Measurements from ENCODE around the gene SLC46A2. TPM values are rescaled to one million over a fixed set of nuclear protein-coding genes. Genes with fewer than 3 reads are reported as not detected.

Gene SLC46A2
- total and polyA plus RNA-seq, 2 of the 13 experiments (the other 11 are each of a cell fraction or from before 2014, with no cell fraction given) = not detected

DNA sequence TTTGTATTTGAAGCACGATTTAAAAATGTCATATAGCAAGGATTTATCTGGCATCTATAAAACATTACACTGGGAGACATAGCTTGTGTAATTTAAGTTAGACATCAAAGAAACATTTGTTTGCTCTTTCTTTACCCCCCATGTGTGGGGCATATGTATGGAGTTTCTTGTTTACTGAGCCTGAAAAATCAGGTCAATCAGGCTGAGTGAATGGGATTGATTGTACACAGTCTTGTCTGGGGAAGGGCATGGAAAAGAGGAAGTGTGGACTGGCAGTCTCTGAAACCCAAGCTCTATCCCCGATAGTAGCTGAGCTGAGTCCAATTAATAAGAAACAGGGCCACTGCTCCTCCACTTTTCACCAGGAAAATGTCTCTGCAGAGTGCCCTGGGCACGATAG lies 49.4 kb downstream of the SLC46A2 start (continued):
- TF ChIP-seq, protein P1, sequence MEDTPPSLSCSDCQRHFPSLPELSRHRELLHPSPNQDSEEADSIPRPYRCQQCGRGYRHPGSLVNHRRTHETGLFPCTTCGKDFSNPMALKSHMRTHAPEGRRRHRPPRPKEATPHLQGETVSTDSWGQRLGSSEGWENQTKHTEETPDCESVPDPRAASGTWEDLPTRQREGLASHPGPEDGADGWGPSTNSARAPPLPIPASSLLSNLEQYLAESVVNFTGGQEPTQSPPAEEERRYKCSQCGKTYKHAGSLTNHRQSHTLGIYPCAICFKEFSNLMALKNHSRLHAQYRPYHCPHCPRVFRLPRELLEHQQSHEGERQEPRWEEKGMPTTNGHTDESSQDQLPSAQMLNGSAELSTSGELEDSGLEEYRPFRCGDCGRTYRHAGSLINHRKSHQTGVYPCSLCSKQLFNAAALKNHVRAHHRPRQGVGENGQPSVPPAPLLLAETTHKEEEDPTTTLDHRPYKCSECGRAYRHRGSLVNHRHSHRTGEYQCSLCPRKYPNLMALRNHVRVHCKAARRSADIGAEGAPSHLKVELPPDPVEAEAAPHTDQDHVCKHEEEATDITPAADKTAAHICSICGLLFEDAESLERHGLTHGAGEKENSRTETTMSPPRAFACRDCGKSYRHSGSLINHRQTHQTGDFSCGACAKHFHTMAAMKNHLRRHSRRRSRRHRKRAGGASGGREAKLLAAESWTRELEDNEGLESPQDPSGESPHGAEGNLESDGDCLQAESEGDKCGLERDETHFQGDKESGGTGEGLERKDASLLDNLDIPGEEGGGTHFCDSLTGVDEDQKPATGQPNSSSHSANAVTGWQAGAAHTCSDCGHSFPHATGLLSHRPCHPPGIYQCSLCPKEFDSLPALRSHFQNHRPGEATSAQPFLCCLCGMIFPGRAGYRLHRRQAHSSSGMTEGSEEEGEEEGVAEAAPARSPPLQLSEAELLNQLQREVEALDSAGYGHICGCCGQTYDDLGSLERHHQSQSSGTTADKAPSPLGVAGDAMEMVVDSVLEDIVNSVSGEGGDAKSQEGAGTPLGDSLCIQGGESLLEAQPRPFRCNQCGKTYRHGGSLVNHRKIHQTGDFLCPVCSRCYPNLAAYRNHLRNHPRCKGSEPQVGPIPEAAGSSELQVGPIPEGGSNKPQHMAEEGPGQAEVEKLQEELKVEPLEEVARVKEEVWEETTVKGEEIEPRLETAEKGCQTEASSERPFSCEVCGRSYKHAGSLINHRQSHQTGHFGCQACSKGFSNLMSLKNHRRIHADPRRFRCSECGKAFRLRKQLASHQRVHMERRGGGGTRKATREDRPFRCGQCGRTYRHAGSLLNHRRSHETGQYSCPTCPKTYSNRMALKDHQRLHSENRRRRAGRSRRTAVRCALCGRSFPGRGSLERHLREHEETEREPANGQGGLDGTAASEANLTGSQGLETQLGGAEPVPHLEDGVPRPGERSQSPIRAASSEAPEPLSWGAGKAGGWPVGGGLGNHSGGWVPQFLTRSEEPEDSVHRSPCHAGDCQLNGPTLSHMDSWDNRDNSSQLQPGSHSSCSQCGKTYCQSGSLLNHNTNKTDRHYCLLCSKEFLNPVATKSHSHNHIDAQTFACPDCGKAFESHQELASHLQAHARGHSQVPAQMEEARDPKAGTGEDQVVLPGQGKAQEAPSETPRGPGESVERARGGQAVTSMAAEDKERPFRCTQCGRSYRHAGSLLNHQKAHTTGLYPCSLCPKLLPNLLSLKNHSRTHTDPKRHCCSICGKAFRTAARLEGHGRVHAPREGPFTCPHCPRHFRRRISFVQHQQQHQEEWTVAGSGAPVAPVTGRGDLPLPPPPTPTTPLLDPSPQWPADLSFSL (CRISPR knock-in tag; IDR thresholded peaks at IDR 0.05) = no peak
- TF ChIP-seq, protein P2, sequence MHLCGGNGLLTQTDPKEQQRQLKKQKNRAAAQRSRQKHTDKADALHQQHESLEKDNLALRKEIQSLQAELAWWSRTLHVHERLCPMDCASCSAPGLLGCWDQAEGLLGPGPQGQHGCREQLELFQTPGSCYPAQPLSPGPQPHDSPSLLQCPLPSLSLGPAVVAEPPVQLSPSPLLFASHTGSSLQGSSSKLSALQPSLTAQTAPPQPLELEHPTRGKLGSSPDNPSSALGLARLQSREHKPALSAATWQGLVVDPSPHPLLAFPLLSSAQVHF (CRISPR knock-in tag; IDR thresholded peaks at IDR 0.05) = no peak
- TF ChIP-seq CENPT (CRISPR knock-in tag; IDR thresholded peaks at IDR 0.05; ENCODE audit: low read depth) (no peak), MYC (CRISPR knock-in tag; IDR thresholded peaks at IDR 0.05; ENCODE audit: borderline replicate concordance) (no peak), TBX2 (CRISPR knock-in tag; IDR thresholded peaks at IDR 0.05; ENCODE audit: borderline replicate concordance) (no peak), ZNF614 (CRISPR knock-in tag; IDR thresholded peaks at IDR 0.05; ENCODE audit: borderline replicate concordance) (no peak), ZNF367 (CRISPR knock-in tag; IDR thresholded peaks at IDR 0.05; ENCODE audit: borderline replicate concordance) (no peak), ZSCAN20 (CRISPR knock-in tag; IDR thresholded peaks at IDR 0.05; ENCODE audit: borderline replicate concordance) (no peak), HHEX (CRISPR knock-in tag; IDR thresholded peaks at IDR 0.05) (peak; percentile 85), NCOA1 (CRISPR knock-in tag; IDR thresholded peaks at IDR 0.05) (no peak), ZNF337 (CRISPR knock-in tag; IDR thresholded peaks at IDR 0.05; ENCODE audit: borderline replicate concordance, low read depth) (no peak)
- TF ChIP-seq, protein P3, sequence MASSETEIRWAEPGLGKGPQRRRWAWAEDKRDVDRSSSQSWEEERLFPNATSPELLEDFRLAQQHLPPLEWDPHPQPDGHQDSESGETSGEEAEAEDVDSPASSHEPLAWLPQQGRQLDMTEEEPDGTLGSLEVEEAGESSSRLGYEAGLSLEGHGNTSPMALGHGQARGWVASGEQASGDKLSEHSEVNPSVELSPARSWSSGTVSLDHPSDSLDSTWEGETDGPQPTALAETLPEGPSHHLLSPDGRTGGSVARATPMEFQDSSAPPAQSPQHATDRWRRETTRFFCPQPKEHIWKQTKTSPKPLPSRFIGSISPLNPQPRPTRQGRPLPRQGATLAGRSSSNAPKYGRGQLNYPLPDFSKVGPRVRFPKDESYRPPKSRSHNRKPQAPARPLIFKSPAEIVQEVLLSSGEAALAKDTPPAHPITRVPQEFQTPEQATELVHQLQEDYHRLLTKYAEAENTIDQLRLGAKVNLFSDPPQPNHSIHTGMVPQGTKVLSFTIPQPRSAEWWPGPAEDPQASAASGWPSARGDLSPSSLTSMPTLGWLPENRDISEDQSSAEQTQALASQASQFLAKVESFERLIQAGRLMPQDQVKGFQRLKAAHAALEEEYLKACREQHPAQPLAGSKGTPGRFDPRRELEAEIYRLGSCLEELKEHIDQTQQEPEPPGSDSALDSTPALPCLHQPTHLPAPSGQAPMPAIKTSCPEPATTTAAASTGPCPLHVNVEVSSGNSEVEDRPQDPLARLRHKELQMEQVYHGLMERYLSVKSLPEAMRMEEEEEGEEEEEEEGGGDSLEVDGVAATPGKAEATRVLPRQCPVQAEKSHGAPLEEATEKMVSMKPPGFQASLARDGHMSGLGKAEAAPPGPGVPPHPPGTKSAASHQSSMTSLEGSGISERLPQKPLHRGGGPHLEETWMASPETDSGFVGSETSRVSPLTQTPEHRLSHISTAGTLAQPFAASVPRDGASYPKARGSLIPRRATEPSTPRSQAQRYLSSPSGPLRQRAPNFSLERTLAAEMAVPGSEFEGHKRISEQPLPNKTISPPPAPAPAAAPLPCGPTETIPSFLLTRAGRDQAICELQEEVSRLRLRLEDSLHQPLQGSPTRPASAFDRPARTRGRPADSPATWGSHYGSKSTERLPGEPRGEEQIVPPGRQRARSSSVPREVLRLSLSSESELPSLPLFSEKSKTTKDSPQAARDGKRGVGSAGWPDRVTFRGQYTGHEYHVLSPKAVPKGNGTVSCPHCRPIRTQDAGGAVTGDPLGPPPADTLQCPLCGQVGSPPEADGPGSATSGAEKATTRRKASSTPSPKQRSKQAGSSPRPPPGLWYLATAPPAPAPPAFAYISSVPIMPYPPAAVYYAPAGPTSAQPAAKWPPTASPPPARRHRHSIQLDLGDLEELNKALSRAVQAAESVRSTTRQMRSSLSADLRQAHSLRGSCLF (CRISPR knock-in tag; IDR thresholded peaks at IDR 0.05; ENCODE audit: borderline replicate concordance) = no peak
